PC-3 (cell line): ENCODE data around the gene SH3BGRL3.
"Not testable (repeated sequence)": the region's sequence is repeated elsewhere in the genome, so short reads cannot be mapped to it uniquely, and the experiment has no call there.

ENCODE experiments used
- CTCF ChIP-seq: fragments of 300-600 bp; sonication (generic); conservative IDR thresholded peaks from 2 replicates; pipeline ENCODE4 v1.5.1; 2017; ENCODE audit warnings: antibody characterized with exemption, low read depth, mild to moderate bottlenecking, low read length
- EZH2 ChIP-seq: fragments of 300-600 bp; sonication (generic); IDR thresholded peaks from one replicate; pipeline ENCODE4 v1.6.1; 2017; ENCODE audit warnings: antibody characterized with exemption, mild to moderate bottlenecking, low read length; ENCODE audit not compliant: unreplicated experiment
- EZH2phosphoT487 ChIP-seq: fragments of 300-600 bp; sonication (generic); IDR thresholded peaks from 2 replicates; pipeline ENCODE4 v1.6.1; 2018; ENCODE audit warnings: mild to moderate bottlenecking, antibody characterized with exemption, low read length, borderline replicate concordance

GRCh38 chr1:26230682-26231081, 49.2 kb upstream of the SH3BGRL3 start:
- not testable (repeated sequence) for TF ChIP-seq CTCF, EZH2phosphoT487, EZH2
